HG02852 (cell line): ENCODE measurements around the gene WASHC4.

Source experiments
- ATAC-seq: cut with Tn5 transposase; IDR thresholded peaks from one replicate; pipeline ENCODE4 v1.9.1; 2021; ENCODE audit warnings: mild to moderate bottlenecking, moderate library complexity; ENCODE audit not compliant: unreplicated experiment

Gene WASHC4

GRCh38 chr12:105205322-105206048 lies 98.0 kb downstream of the WASHC4 start:
- ATAC-seq: no peak

- ATAC-seq: no peak
Measured at GRCh38 chr12:105206686-105207374, 99.3 kb downstream of the WASHC4 start.

GRCh38 chr12:105209091-105209490 lies 101.6 kb downstream of the WASHC4 start:
- ATAC-seq: no peak

- no peak for ATAC-seq
Measured at GRCh38 chr12:105212438-105212837, 104.9 kb downstream of the WASHC4 start.

- no peak for ATAC-seq
Measured at GRCh38 chr12:105214148-105214547, 106.6 kb downstream of the WASHC4 start.

- no peak for ATAC-seq
Measured at GRCh38 chr12:105214670-105215375, 107.3 kb downstream of the WASHC4 start.

- ATAC-seq: no peak
Measured at GRCh38 chr12:105218434-105218833, 110.9 kb downstream of the WASHC4 start.
